Left lung (tissue), 14 donors: ENCODE results near the gene NDUFAF8. TPM values are rescaled to one million over a fixed set of nuclear protein-coding genes. Genes with fewer than 3 reads are reported as not detected.
A peak's percentile ranks its signal among the peaks of the same experiment; 100 is the strongest.

ENCODE experiments used
- ATAC-seq: fragments of 200-7000 bp; cut with Tn5 transposase; one replicate; pipeline ENCODE4 v1.9.1; 2020; ENCODE audit warnings: moderate library complexity
- DNase-seq, 4 donors: peaks; one replicate each; pipeline ENCODE4 v3.0.0-alpha.2; 2013 to 2020
- H3K27ac ChIP-seq, 2 donors: fragments of 200-600 bp; sonication (generic) in 1 of 2; one replicate each; pipeline versions ENCODE4 v1.5.0 to v1.8.0; 2020 to 2021
- H3K27me3 ChIP-seq, 2 donors: fragments of 200-600 bp; sonication (generic) in 1 of 2; one replicate each; pipeline versions ENCODE4 v1.5.0 to v1.8.0; 2020 to 2021
- H3K36me3 ChIP-seq, 2 donors: fragments of 200-600 bp; sonication (generic) in 1 of 2; one replicate each; pipeline versions ENCODE4 v1.5.0 to v1.8.0; 2020 to 2021
- H3K4me1 ChIP-seq, 2 donors: fragments of 200-600 bp; one replicate each; pipeline ENCODE4 v1.8.0; 2021
- H3K4me3 ChIP-seq, 2 donors: fragments of 200-600 bp; sonication (generic) in 1 of 2; one replicate each; pipeline versions ENCODE4 v1.5.0 to v1.8.0; 2020 to 2021; ENCODE audit warnings: mild to moderate bottlenecking in 1 of 2
- H3K9me3 ChIP-seq, 2 donors: fragments of 200-600 bp; sonication (generic) in 1 of 2; one replicate each; pipeline versions ENCODE4 v1.5.0 to v1.8.0; 2020 to 2021
- CTCF ChIP-seq, 2 donors: fragments of 200-600 bp; sonication (generic) in 1 of 2; IDR thresholded peaks; one replicate each; pipeline versions ENCODE4 v1.5.0 to v1.8.0; 2021; ENCODE audit warnings: antibody characterized with exemption in 2 of 2
- intact Hi-C, 2 donors: fragments of 100-400 bp; cut with DNase I; formaldehyde crosslinking; loops; one replicate each; pipeline versions ENCODE4 v1.11.2 to v1.14.2; 2022
- long read RNA-seq, 12 donors: library from polyadenylated mRNA in 2 of 12; unstranded in 2 of 12; transcript quantifications; one replicate each; pipeline ENCODE4 v2.0.0 and lab custom pipeline, GENCODE V29; 2019 to 2026
- polyA plus RNA-seq, 6 donors: library from polyadenylated mRNA; unstranded; fragments of 120-200 nt; gene quantifications; one replicate each; pipeline ENCODE4 v1.2.1, GENCODE V29; 2013; ENCODE audit not compliant: insufficient read length in 6 of 6
- total RNA-seq, 2 donors: library from RNA; stranded (reverse); fragmentation: NEBNext Ultra II Directional; extraction: Animal tissue kit (Norgen Biotek cat#: 25700); gene quantifications; one replicate each; pipeline ENCODE4 v1.2.1, GENCODE V29; 2021
- donor health status: DM: no; HTN: yes; CAD: no.
- donor health status: DM: no; HTN: no; CAD: no.

Gene NDUFAF8
- total RNA-seq (10 to 100 TPM; 38.3 to 42.2 TPM), polyA plus RNA-seq (10 to 100 TPM; 27.5 to 48.0 (median 39.1) TPM)
- long read RNA-seq, donor 1, transcript NDUFAF8-201 (3 exons, 615 nt), result major isoform, 50 of 50 reads
- long read RNA-seq, donor 1, partial matches to known transcripts, result 0 of 50 reads
- long read RNA-seq, donor 1, other reads (novel, unspliced or antisense), result 0 of 50 reads
- long read RNA-seq, donor 2, transcript NDUFAF8-201 (3 exons, 615 nt), result major isoform, 35 of 35 reads
- long read RNA-seq, donor 2, partial matches to known transcripts, result 0 of 35 reads
- long read RNA-seq, donor 2, other reads (novel, unspliced or antisense), result 0 of 35 reads
- long read RNA-seq, donor 3, transcript NDUFAF8-201 (3 exons, 615 nt), result major isoform, 31 of 32 reads
- long read RNA-seq, donor 3, partial matches to known transcripts, result 0 of 32 reads
- long read RNA-seq, donor 3, other reads (novel, unspliced or antisense), result 0 of 32 reads
- long read RNA-seq, donor 4, transcript NDUFAF8-201 (3 exons, 615 nt), result major isoform, 90 of 102 reads
- long read RNA-seq, donor 4, partial matches to known transcripts, result 7 of 102 reads
- long read RNA-seq, donor 4, other reads (novel, unspliced or antisense), result 5 of 102 reads
- long read RNA-seq, donor 5, transcript NDUFAF8-201 (3 exons, 615 nt), result major isoform, 45 of 67 reads
- long read RNA-seq, donor 5, partial matches to known transcripts, result 6 of 67 reads
- long read RNA-seq, donor 5, other reads (novel, unspliced or antisense), result 13 of 67 reads
- long read RNA-seq, donor 6, transcript NDUFAF8-201 (3 exons, 615 nt), result major isoform, 41 of 43 reads
- long read RNA-seq, donor 6, partial matches to known transcripts, result 0 of 43 reads
- long read RNA-seq, donor 6, other reads (novel, unspliced or antisense), result 0 of 43 reads
- long read RNA-seq, donor 7, transcript NDUFAF8-201 (3 exons, 615 nt), result major isoform, 28 of 30 reads
- long read RNA-seq, donor 7, partial matches to known transcripts, result 0 of 30 reads
- long read RNA-seq, donor 7, other reads (novel, unspliced or antisense), result 0 of 30 reads
- long read RNA-seq, donor 8, transcript NDUFAF8-201 (3 exons, 615 nt), result major isoform, 21 of 23 reads
- long read RNA-seq, donor 8, partial matches to known transcripts, result 0 of 23 reads
- long read RNA-seq, donor 8, other reads (novel, unspliced or antisense), result 0 of 23 reads
- long read RNA-seq, donor 9, result 0 reads
- long read RNA-seq, donor 10, transcript NDUFAF8-201 (3 exons, 615 nt), result major isoform, 44 of 56 reads
- long read RNA-seq, donor 10, partial matches to known transcripts, result 4 of 56 reads
- long read RNA-seq, donor 10, other reads (novel, unspliced or antisense), result 4 of 56 reads
- long read RNA-seq, donor 11, result 0 reads
- long read RNA-seq, donor 12, transcript NDUFAF8-201 (3 exons, 615 nt), result major isoform, 16 of 16 reads
- long read RNA-seq, donor 12, partial matches to known transcripts, result 0 of 16 reads
- long read RNA-seq, donor 12, other reads (novel, unspliced or antisense), result 0 of 16 reads

- H3K27me3 ChIP-seq, result no peaks in the 10 kb centered on the region
- peak; percentile 95 to 99 (median 98) for DNase-seq
- intact Hi-C loops, result no loop called here
- peaks cover 0 to 33% of the 10 kb centered on the region in 2 donors for H3K36me3 ChIP-seq
- H3K9me3 ChIP-seq, result no peaks in the 10 kb centered on the region
- ATAC-seq, result peak; percentile 97
- peak within 1 kb of the TSS; percentile 54 to 82 for H3K27ac ChIP-seq
- TF ChIP-seq CTCF (IDR thresholded peaks at IDR 0.05), result no peak
- H3K4me1 ChIP-seq, result peaks cover 8 to 46% of the 10 kb centered on the region in 2 donors
- H3K4me3 ChIP-seq, result peak within 1 kb of the TSS; percentile 73 to 100
Measured at GRCh38 chr17:81238815-81239713, at the start of gene NDUFAF8, which contains the start of gene TEPSIN. TSS of gene NDUFAF8 (plus strand) at chr17:81239318. CDS start at chr17:81239364, 46 bp downstream. TSS of gene TEPSIN (minus strand) at chr17:81239055. CDS start at chr17:81239033, 22 bp downstream.

- Histone ChIP-seq H3K4me3 (no peak overlapping the region), H3K36me3 (peaks cover 0 to 31% of the 10 kb centered on the region in 2 donors), H3K27me3 (peaks cover 0 to 1% of the 10 kb centered on the region in 2 donors), H3K9me3 (no peaks in the 10 kb centered on the region), H3K4me1 (no peaks in the 10 kb centered on the region), H3K27ac (no peak overlapping the region)
- intact Hi-C loops, result no loop called here
- TF ChIP-seq CTCF (IDR thresholded peaks at IDR 0.05), result no peak
- ATAC-seq (peak; percentile 14), DNase-seq (no peak)
Measured at GRCh38 chr17:81189670-81190530, 49.2 kb upstream of the NDUFAF8 start.

GRCh38 chr17:81190591-81190990, 48.5 kb upstream of the NDUFAF8 start:
- intact Hi-C loops, result no loop called here
- Histone ChIP-seq H3K9me3 (no peaks in the 10 kb centered on the region), H3K4me3 (no peak overlapping the region), H3K27me3 (no peaks in the 10 kb centered on the region), H3K4me1 (no peaks in the 10 kb centered on the region), H3K27ac (no peak overlapping the region), H3K36me3 (peaks cover 0 to 38% of the 10 kb centered on the region in 2 donors)
- TF ChIP-seq CTCF (IDR thresholded peaks at IDR 0.05), result no peak
- DNase-seq (no peak), ATAC-seq (no peak)
